ENCODE measurements around the gene TLL2.

- peak in 1 of 6 experiments; percentile 6 for TF ChIP-seq CTCF (IDR thresholded peaks at IDR 0.05)
- TF ChIP-seq POLR2A (IDR thresholded peaks at IDR 0.05) = no peak
Observed at GRCh38 chr10:96377816-96378294, 135.9 kb downstream of the TLL2 start.

Data from esophagus squamous epithelium (tissue), 4 donors.